GM18517 (cell line): ENCODE measurements around the gene FAM13C.
"Not testable (repeated sequence)": the region's sequence is repeated elsewhere in the genome, so short reads cannot be mapped to it uniquely, and the experiment has no call there.

Source experiments
- ATAC-seq: cut with Tn5 transposase; IDR thresholded peaks from one replicate; pipeline ENCODE4 v1.9.1; 2021; ENCODE audit warnings: mild to moderate bottlenecking, moderate library complexity; ENCODE audit not compliant: unreplicated experiment

The FAM13C gene

GRCh38 chr10:59362144-59362958 is at the start of gene FAM13C:
TSS of gene FAM13C (minus strand) at chr10:59362549. CDS start at chr10:59362460, 89 bp downstream.
- ATAC-seq = no peak

GRCh38 chr10:59405235-59405634 is 42.9 kb upstream of the FAM13C start:
- no peak for ATAC-seq

GRCh38 chr10:59400214-59400613 is 37.9 kb upstream of the FAM13C start:
- ATAC-seq = no peak

GRCh38 chr10:59399329-59399728 is 37.0 kb upstream of the FAM13C start:
- not testable (repeated sequence) for ATAC-seq

- no peak for ATAC-seq
Measured at GRCh38 chr10:59397961-59398360, 35.6 kb upstream of the FAM13C start.

GRCh38 chr10:59395984-59396383 is 33.6 kb upstream of the FAM13C start:
- ATAC-seq = no peak

- ATAC-seq = no peak
Measured at GRCh38 chr10:59393349-59393748, 31.0 kb upstream of the FAM13C start.

GRCh38 chr10:59391060-59391459 is 28.7 kb upstream of the FAM13C start:
- ATAC-seq = no peak

GRCh38 chr10:59388671-59388976 is 26.3 kb upstream of the FAM13C start:
- no peak for ATAC-seq

- ATAC-seq = no peak
Measured at GRCh38 chr10:59387951-59388670, 25.8 kb upstream of the FAM13C start.

GRCh38 chr10:59384761-59385160 is 22.4 kb upstream of the FAM13C start:
- no peak for ATAC-seq

- ATAC-seq = no peak
Measured at GRCh38 chr10:59383908-59384307, 21.6 kb upstream of the FAM13C start.

GRCh38 chr10:59383436-59383835 is 21.1 kb upstream of the FAM13C start:
- no peak for ATAC-seq

- ATAC-seq = no peak
Measured at GRCh38 chr10:59382831-59383295, 20.5 kb upstream of the FAM13C start.

GRCh38 chr10:59381687-59382086 is 19.3 kb upstream of the FAM13C start:
- ATAC-seq = no peak

GRCh38 chr10:59376846-59377245 is 14.5 kb upstream of the FAM13C start:
- no peak for ATAC-seq

GRCh38 chr10:59375990-59376389 is 13.6 kb upstream of the FAM13C start:
- ATAC-seq = no peak

GRCh38 chr10:59374916-59375315 is 12.6 kb upstream of the FAM13C start:
- ATAC-seq = no peak

- no peak for ATAC-seq
Measured at GRCh38 chr10:59373071-59373470, 10.7 kb upstream of the FAM13C start.

GRCh38 chr10:59372543-59372942 is 10.2 kb upstream of the FAM13C start:
- no peak for ATAC-seq

GRCh38 chr10:59366290-59366689 is 3.9 kb upstream of the FAM13C start:
- ATAC-seq = no peak

GRCh38 chr10:59363446-59363958 is 1.2 kb upstream of the FAM13C start:
- no peak for ATAC-seq
